ENCODE results near the gene MTCH2.

Gene MTCH2

GRCh38 chr11:47571357-47571729 lies 71.0 kb downstream of the MTCH2 start:
- Histone ChIP-seq H3K9me3 (ENCODE audit: insufficient read depth, low read depth, low read length) (no peaks in the 10 kb centered on the region), H3K27ac (ENCODE audit: low read length) (no peak overlapping the region), H3K9ac (ENCODE audit: low read depth, low read length) (no peak overlapping the region), H3K36me3 (ENCODE audit: insufficient read depth, low read depth, low read length) (peaks cover 64% of the 10 kb centered on the region), H3K27me3 (ENCODE audit: insufficient read depth, low read length) (no peaks in the 10 kb centered on the region), H3K4me1 (ENCODE audit: insufficient read depth, low read length) (no peaks in the 10 kb centered on the region; the same call in 1 of the 2 replicates), H3K4me3 (ENCODE audit: low read length) (no peak overlapping the region)

DNA sequence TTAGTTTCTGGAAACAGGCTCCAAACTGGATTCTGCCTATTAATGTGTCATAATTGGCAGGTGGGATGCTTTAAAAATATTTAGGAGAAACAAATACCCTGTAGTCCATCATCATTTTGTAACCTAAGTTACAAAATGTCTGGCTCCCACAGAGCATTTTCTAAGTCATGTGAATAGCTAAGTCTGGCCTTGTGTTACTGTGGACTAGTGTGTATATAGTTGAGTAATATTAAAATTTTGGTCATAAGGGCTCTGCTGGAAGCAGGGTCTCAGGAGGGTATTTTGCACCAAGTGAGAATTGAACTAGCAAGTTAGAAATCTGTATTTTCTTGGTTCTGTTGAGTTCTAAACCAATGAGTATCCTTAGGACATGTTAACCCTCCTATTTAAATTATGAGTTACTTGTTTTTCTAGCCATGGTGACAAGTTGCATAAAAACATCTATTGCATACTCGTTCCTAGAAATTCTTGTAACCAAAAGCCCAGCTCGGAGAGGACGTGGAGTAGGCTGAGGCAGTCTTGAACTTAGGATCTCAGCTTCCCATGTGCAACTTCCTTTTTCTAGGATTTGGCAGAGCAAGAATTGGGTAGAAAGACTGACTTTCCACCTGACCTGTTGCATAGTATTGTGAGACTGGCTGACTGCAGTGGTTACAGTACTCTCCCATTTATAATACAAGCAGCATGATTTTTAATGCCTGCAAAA lies 71.6 kb downstream of the MTCH2 start:
- Histone ChIP-seq H3K36me3 (ENCODE audit: insufficient read depth, low read depth, low read length) (peaks cover 62% of the 10 kb centered on the region), H3K4me3 (ENCODE audit: low read length) (no peak overlapping the region), H3K9ac (ENCODE audit: low read depth, low read length) (no peak overlapping the region), H3K9me3 (ENCODE audit: insufficient read depth, low read depth, low read length) (no peaks in the 10 kb centered on the region), H3K4me1 (ENCODE audit: insufficient read depth, low read length) (no peaks in the 10 kb centered on the region; the same call in 1 of the 2 replicates), H3K27ac (ENCODE audit: low read length) (no peak overlapping the region), H3K27me3 (ENCODE audit: insufficient read depth, low read length) (peaks cover 2% of the 10 kb centered on the region; the same call in 1 of the 2 replicates)

GRCh38 chr11:47569646-47570045 lies 72.7 kb downstream of the MTCH2 start:
- Histone ChIP-seq H3K27ac (ENCODE audit: low read length) (no peak overlapping the region), H3K9ac (ENCODE audit: low read depth, low read length) (no peak overlapping the region), H3K36me3 (ENCODE audit: insufficient read depth, low read depth, low read length) (peaks cover 54% of the 10 kb centered on the region), H3K27me3 (ENCODE audit: insufficient read depth, low read length) (peaks cover 3% of the 10 kb centered on the region; the same call in 1 of the 2 replicates), H3K4me1 (ENCODE audit: insufficient read depth, low read length) (no peaks in the 10 kb centered on the region; the same call in 1 of the 2 replicates), H3K4me3 (ENCODE audit: low read length) (no peak overlapping the region), H3K9me3 (ENCODE audit: insufficient read depth, low read depth, low read length) (no peaks in the 10 kb centered on the region)

All from iPS-20b (cell line).